SU-DHL-6 (cell line): ENCODE measurements around the gene FBXO28.

ENCODE experiments used
- H2AFZ ChIP-seq: fragments of 200-600 bp; sonication (generic); 2 replicates; pipeline ENCODE4 v1.6.1; 2014; ENCODE audit warnings: low read depth, mild to moderate bottlenecking, moderate library complexity, mixed read lengths, antibody characterized with exemption, low read length; ENCODE audit not compliant: severe bottlenecking
- H3F3A ChIP-seq: fragments of 200-600 bp; shearing (Covaris generic); 2 replicates; pipeline ENCODE4 v1.6.0; 2016; ENCODE audit warnings: antibody characterized with exemption, mild to moderate bottlenecking; ENCODE audit not compliant: insufficient read depth
- H3K27ac ChIP-seq: fragments of 200-600 bp; sonication (generic); 2 replicates; pipeline ENCODE4 v1.5.1; 2016; ENCODE audit warnings: low read depth, mild to moderate bottlenecking, low read length, moderate library complexity, mixed read lengths
- H3K27me3 ChIP-seq: fragments of 200-600 bp; sonication (generic), shearing (Covaris generic); 2 replicates; pipeline ENCODE4 v1.6.0; 2014; ENCODE audit warnings: mild to moderate bottlenecking, low read length
- H3K36me3 ChIP-seq: fragments of 200-600 bp; sonication (generic); 2 replicates; pipeline ENCODE4 v1.6.1; 2014; ENCODE audit warnings: mild to moderate bottlenecking, low read length, mixed read lengths
- H3K4me2 ChIP-seq: fragments of 300-600, 200-600 bp; shearing (Covaris generic), sonication (generic); 2 replicates; pipeline ENCODE4 v1.6.0; 2014; ENCODE audit warnings: low read length, low read depth, mild to moderate bottlenecking; ENCODE audit not compliant: poor library complexity, severe bottlenecking
- H3K4me3 ChIP-seq: fragments of 200-600 bp; sonication (generic); 2 replicates; pipeline ENCODE4 v1.5.1; 2014; ENCODE audit warnings: antibody characterized with exemption, low read length, mild to moderate bottlenecking, mixed read lengths; ENCODE audit not compliant: insufficient read depth, poor library complexity, severe bottlenecking
- H3K79me2 ChIP-seq: fragments of 200-600 bp; sonication (generic); 2 replicates; pipeline ENCODE4 v1.6.1; 2014; ENCODE audit warnings: mild to moderate bottlenecking, low read length, moderate library complexity; ENCODE audit not compliant: insufficient read depth
- H3K9ac ChIP-seq: fragments of 200-600 bp; sonication (generic); 2 replicates; pipeline ENCODE4 v1.7.0; 2014; ENCODE audit warnings: mild to moderate bottlenecking, low read length
- H3K9me2 ChIP-seq: fragments of 200-600 bp; sonication (generic); replicated peaks from 2 replicates; pipeline ENCODE4 v1.6.1; 2014; ENCODE audit warnings: low read length; ENCODE audit not compliant: insufficient read depth
- H3K9me3 ChIP-seq: fragments of 200-600 bp; sonication (generic); 2 replicates; pipeline ENCODE4 v1.6.1; 2014; ENCODE audit warnings: low read length, mixed read lengths; ENCODE audit not compliant: insufficient read depth
- H4K20me1 ChIP-seq: fragments of 200-600 bp; sonication (generic); 2 replicates; pipeline ENCODE4 v1.6.1; 2014; ENCODE audit warnings: low read depth, mild to moderate bottlenecking, antibody characterized with exemption, low read length, moderate library complexity, mixed read lengths
- EZH2phosphoT487 ChIP-seq: fragments of 200-600 bp; sonication (generic), shearing (Covaris generic); conservative IDR thresholded peaks from 2 replicates; pipeline ENCODE4 v1.6.1; 2018; ENCODE audit warnings: mild to moderate bottlenecking, antibody characterized with exemption, low read length, moderate library complexity, mixed read lengths
- TF ChIP-seq, protein P1 (sequence below): fragments of 200-600 bp; sonication (generic); IDR thresholded peaks from one replicate; pipeline ENCODE4 v1.5.1; 2017; ENCODE audit warnings: antibody characterized with exemption, mild to moderate bottlenecking, low read length, moderate library complexity; ENCODE audit not compliant: insufficient read depth, poor library complexity, severe bottlenecking

Gene FBXO28

DNA sequence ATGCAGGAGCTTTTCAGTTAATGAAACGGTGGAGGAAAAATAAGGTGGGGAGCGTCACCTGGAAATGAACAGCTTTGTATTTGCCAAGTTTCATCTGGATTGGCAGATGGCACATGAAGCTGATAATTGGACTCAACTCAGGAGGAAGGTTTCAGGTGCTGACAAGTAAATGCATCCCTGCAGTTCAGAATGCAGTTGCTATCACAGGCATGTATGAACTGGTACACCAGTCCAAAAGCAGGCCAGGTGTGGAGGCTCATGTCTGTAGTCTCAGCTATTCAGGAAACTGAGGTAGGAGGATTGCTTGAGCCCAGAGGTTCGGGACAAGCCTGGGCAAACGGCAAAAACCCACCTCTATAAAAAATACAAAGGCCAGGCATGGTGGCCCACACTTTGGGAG lies 84.7 kb downstream of the FBXO28 start:
- H3K4me3 ChIP-seq: no peak overlapping the region
- peaks cover 4% of the 10 kb centered on the region; the same call in 1 of the 2 replicates for H3F3A ChIP-seq
- H3K9ac ChIP-seq: no peak overlapping the region
- H3K4me2 ChIP-seq: no peak overlapping the region
- no peaks in the 10 kb centered on the region for H3K27me3 ChIP-seq
- H3K9me3 ChIP-seq: no peaks in the 10 kb centered on the region
- H4K20me1 ChIP-seq: no peaks in the 10 kb centered on the region
- no peaks in the 10 kb centered on the region for H3K36me3 ChIP-seq
- H2AFZ ChIP-seq: no peak overlapping the region
- H3K9me2 ChIP-seq: no peaks in the 10 kb centered on the region
- no peak overlapping the region for H3K27ac ChIP-seq
- TF ChIP-seq EZH2phosphoT487: no peak
- TF ChIP-seq, protein P1, sequence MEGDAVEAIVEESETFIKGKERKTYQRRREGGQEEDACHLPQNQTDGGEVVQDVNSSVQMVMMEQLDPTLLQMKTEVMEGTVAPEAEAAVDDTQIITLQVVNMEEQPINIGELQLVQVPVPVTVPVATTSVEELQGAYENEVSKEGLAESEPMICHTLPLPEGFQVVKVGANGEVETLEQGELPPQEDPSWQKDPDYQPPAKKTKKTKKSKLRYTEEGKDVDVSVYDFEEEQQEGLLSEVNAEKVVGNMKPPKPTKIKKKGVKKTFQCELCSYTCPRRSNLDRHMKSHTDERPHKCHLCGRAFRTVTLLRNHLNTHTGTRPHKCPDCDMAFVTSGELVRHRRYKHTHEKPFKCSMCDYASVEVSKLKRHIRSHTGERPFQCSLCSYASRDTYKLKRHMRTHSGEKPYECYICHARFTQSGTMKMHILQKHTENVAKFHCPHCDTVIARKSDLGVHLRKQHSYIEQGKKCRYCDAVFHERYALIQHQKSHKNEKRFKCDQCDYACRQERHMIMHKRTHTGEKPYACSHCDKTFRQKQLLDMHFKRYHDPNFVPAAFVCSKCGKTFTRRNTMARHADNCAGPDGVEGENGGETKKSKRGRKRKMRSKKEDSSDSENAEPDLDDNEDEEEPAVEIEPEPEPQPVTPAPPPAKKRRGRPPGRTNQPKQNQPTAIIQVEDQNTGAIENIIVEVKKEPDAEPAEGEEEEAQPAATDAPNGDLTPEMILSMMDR: no peak
- H3K79me2 ChIP-seq: no peaks in the 10 kb centered on the region

DNA sequence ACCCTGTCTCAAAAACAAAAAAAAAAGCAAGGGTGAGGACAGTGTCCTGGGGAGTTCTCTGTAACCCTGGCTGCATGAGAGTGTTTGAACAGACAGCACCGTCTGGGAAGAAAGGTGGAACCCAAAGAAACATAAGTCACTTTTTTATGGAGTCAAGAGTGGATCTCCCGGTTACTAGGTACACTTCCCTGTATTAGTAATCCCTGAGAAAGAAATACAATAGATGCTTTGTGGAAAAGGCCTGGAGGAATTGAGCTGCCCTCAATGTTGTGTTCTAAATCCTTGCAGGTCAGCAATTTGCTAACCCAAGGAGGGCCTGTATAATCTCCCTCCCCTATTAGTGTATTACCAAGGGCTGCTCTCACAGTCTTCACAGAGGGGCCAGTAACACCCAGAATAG lies 85.8 kb downstream of the FBXO28 start:
- Histone ChIP-seq H3K4me3 (no peak overlapping the region), H3K9me3 (no peaks in the 10 kb centered on the region), H3K79me2 (no peaks in the 10 kb centered on the region), H3K9ac (no peak overlapping the region), H3K27ac (no peak overlapping the region), H2AFZ (no peak overlapping the region), H3K4me2 (no peak overlapping the region), H3F3A (peaks cover 4% of the 10 kb centered on the region; the same call in 1 of the 2 replicates), H4K20me1 (no peaks in the 10 kb centered on the region), H3K36me3 (no peaks in the 10 kb centered on the region), H3K9me2 (no peaks in the 10 kb centered on the region), H3K27me3 (no peaks in the 10 kb centered on the region)
- TF ChIP-seq EZH2phosphoT487: no peak
- TF ChIP-seq, protein P1: no peak

DNA sequence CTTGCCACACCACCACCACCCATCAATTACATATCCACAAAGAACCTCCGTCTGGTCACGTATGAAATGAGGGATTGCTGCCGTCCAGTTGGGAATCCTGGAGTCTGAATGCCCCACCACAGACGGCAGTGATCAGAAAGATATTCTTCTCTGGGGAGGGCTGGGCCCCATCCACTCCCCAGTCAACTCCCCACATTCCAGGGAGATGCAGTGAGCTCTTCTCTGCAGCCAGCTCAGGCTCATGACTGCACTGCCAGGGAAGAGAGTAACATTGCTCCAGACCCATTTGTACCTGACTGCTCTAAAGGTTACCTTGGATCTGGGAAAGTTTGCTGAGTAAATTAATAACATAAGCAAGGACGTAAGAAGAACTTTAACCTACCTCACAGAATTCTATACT lies 87.5 kb downstream of the FBXO28 start:
- Histone ChIP-seq H4K20me1 (no peaks in the 10 kb centered on the region), H3K9me2 (no peaks in the 10 kb centered on the region), H3K36me3 (no peaks in the 10 kb centered on the region), H2AFZ (no peak overlapping the region), H3K79me2 (no peaks in the 10 kb centered on the region), H3K9ac (no peak overlapping the region), H3K4me2 (no peak overlapping the region), H3K4me3 (no peak overlapping the region), H3K27me3 (no peaks in the 10 kb centered on the region), H3K9me3 (no peaks in the 10 kb centered on the region), H3K27ac (no peak overlapping the region), H3F3A (peaks cover 4% of the 10 kb centered on the region; the same call in 1 of the 2 replicates)
- TF ChIP-seq, protein P1: no peak
